Lung microvascular endothelial cell (primary cell): ENCODE data around the gene MYH9. TPM values are rescaled to one million over a fixed set of nuclear protein-coding genes. Genes with fewer than 3 reads are reported as not detected.
A peak's percentile ranks its signal among the peaks of the same experiment; 100 is the strongest.
"Not testable (repeated sequence)": the region's sequence is repeated elsewhere in the genome, so short reads cannot be mapped to it uniquely, and the experiment has no call there.

Experiments
- DNase-seq, 2 donors: peaks; one replicate each; pipeline versions ENCODE4 v3.0.0 to v3.0.0-alpha.2; 2010; ENCODE audit warnings: low read depth in 2 of 2
- total RNA-seq: library from RNA; depleted of rRNA; stranded (reverse); fragments of >200 nt; gene quantifications from 2 replicates; pipeline ENCODE4 v1.2.1, GENCODE V29; 2014

MYH9 gene
- total RNA-seq, 1 donor from 2014 or later = 410 TPM

- no peak for DNase-seq
Observed at GRCh38 chr22:36296690-36297089, 91.1 kb downstream of the MYH9 start.

GRCh38 chr22:36295247-36295646, 92.5 kb downstream of the MYH9 start:
- no peak for DNase-seq

GRCh38 chr22:36294801-36295200, 93.0 kb downstream of the MYH9 start:
- DNase-seq = no peak

- no peak for DNase-seq
Observed at GRCh38 chr22:36294293-36294620, 93.5 kb downstream of the MYH9 start.

- no peak for DNase-seq
Observed at GRCh38 chr22:36293606-36294292, 94.0 kb downstream of the MYH9 start.

- no peak for DNase-seq
Observed at GRCh38 chr22:36292823-36293530, 94.8 kb downstream of the MYH9 start.

- DNase-seq = no peak
Observed at GRCh38 chr22:36291831-36292740, 95.7 kb downstream of the MYH9 start.

- DNase-seq = not testable (repeated sequence)
Observed at GRCh38 chr22:36290391-36291075, 97.2 kb downstream of the MYH9 start.

GRCh38 chr22:36289948-36290371, 97.8 kb downstream of the MYH9 start:
- DNase-seq = not testable (repeated sequence)

- no peak for DNase-seq
Observed at GRCh38 chr22:36289406-36289870, 98.3 kb downstream of the MYH9 start.

GRCh38 chr22:36288571-36289405, 99.0 kb downstream of the MYH9 start:
- no peak for DNase-seq

- DNase-seq = no peak
Observed at GRCh38 chr22:36287881-36288515, 99.8 kb downstream of the MYH9 start.

- peak; percentile 69 to 78 for DNase-seq
Observed at GRCh38 chr22:36286096-36286957, 101.4 kb downstream of the MYH9 start.

GRCh38 chr22:36285545-36285944, 102.2 kb downstream of the MYH9 start:
- DNase-seq = no peak

- no peak for DNase-seq
Observed at GRCh38 chr22:36285017-36285416, 102.8 kb downstream of the MYH9 start.

GRCh38 chr22:36284171-36284571, 103.6 kb downstream of the MYH9 start:
- no peak for DNase-seq

- DNase-seq = no peak
Observed at GRCh38 chr22:36282328-36282831, 105.4 kb downstream of the MYH9 start.

GRCh38 chr22:36281781-36282327, 105.9 kb downstream of the MYH9 start:
- DNase-seq = no peak

- DNase-seq = no peak
Observed at GRCh38 chr22:36280379-36280778, 107.4 kb downstream of the MYH9 start.
